Adrenal gland (tissue), 5 donors: ENCODE measurements around the gene STIM2.

Experiments
- POLR2A ChIP-seq, 2 donors: fragments of 450-650 bp; IDR thresholded peaks; one replicate each; pipeline ENCODE4 v1.6.1; 2017; ENCODE audit warnings: antibody characterized with exemption in 2 of 2, mild to moderate bottlenecking in 2 of 2, moderate library complexity in 1 of 2
- TF ChIP-seq, protein P1 (sequence below), 6 experiments: fragments of 450-650 bp in 4 of 6; fragments of 200-600 bp in 2 of 6; sonication (generic) in 1 of 6; IDR thresholded peaks; 1 replicate in 5 of 6; 2 replicates in 1 of 6; pipeline versions ENCODE4 v1.5.1 to v1.8.0; 2016 to 2021; ENCODE audit warnings: antibody characterized with exemption in 6 of 6, mild to moderate bottlenecking in 2 of 6, moderate library complexity in 1 of 6
- donor health status: DM: no; HTN: no; CAD: no.

DNA sequence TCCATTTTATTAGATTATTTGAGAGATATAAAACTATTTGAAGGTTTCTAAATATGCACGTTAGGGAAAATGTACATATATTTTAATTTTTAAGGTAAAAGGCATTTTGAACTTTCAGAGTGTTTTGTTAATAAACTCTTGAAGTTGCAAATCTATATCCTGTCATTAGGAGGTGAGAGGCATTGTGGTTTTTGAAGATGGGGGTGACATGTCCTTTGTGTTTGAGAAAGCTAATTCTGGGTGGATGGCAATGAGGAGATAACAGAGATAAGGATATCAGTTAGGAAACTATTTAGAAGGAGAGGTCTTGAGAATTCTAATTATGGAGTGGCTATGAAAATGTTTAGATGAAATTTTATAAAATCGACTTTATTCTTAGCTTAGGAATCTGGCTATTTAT is 6.1 kb downstream of the STIM2 start:
- TF ChIP-seq, protein P1, sequence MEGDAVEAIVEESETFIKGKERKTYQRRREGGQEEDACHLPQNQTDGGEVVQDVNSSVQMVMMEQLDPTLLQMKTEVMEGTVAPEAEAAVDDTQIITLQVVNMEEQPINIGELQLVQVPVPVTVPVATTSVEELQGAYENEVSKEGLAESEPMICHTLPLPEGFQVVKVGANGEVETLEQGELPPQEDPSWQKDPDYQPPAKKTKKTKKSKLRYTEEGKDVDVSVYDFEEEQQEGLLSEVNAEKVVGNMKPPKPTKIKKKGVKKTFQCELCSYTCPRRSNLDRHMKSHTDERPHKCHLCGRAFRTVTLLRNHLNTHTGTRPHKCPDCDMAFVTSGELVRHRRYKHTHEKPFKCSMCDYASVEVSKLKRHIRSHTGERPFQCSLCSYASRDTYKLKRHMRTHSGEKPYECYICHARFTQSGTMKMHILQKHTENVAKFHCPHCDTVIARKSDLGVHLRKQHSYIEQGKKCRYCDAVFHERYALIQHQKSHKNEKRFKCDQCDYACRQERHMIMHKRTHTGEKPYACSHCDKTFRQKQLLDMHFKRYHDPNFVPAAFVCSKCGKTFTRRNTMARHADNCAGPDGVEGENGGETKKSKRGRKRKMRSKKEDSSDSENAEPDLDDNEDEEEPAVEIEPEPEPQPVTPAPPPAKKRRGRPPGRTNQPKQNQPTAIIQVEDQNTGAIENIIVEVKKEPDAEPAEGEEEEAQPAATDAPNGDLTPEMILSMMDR (IDR thresholded peaks at IDR 0.05), result no peak
- TF ChIP-seq POLR2A (IDR thresholded peaks at IDR 0.05), result no peak
